Osteocyte (in vitro differentiated cells): ENCODE data around the gene RNPS1. TPM values are rescaled to one million over a fixed set of nuclear protein-coding genes. Genes with fewer than 3 reads are reported as not detected.

Source experiments
- DNase-seq: peaks from one replicate; pipeline ENCODE4 v3.0.0; 2021; ENCODE audit warnings: mixed read lengths; ENCODE audit not compliant: unreplicated experiment; ENCODE audit errors: extremely low spot score
- H3K27ac Mint-ChIP-seq: one replicate; pipeline ENCODE4 v1.8.0; 2021; ENCODE audit warnings: mild to moderate bottlenecking, mixed read lengths; ENCODE audit not compliant: unreplicated experiment
- H3K27me3 Mint-ChIP-seq: one replicate; pipeline ENCODE4 v1.8.0; 2021; ENCODE audit warnings: mixed read lengths; ENCODE audit not compliant: unreplicated experiment
- H3K36me3 Mint-ChIP-seq: one replicate; pipeline ENCODE4 v1.8.0; 2021; ENCODE audit warnings: mixed read lengths; ENCODE audit not compliant: unreplicated experiment
- H3K4me1 Mint-ChIP-seq: one replicate; pipeline ENCODE4 v1.8.0; 2021; ENCODE audit warnings: mixed read lengths; ENCODE audit not compliant: unreplicated experiment
- H3K4me3 Mint-ChIP-seq: one replicate; pipeline ENCODE4 v1.8.0; 2021; ENCODE audit warnings: mild to moderate bottlenecking, moderate library complexity, mixed read lengths; ENCODE audit not compliant: unreplicated experiment
- H3K9me3 Mint-ChIP-seq: one replicate; pipeline ENCODE4 v1.8.0; 2021; ENCODE audit warnings: mixed read lengths; ENCODE audit not compliant: unreplicated experiment
- total RNA-seq: library from RNA; stranded (reverse); gene quantifications from 2 replicates; pipeline ENCODE4 v1.2.1, GENCODE V29; 2021
- TF ChIP-seq, protein P1 (sequence below): fragments of 200-600 bp; sonication (generic); IDR thresholded peaks from 2 replicates; pipeline ENCODE4 v1.5.0; 2021; ENCODE audit warnings: antibody characterized with exemption, mild to moderate bottlenecking, moderate library complexity

The RNPS1 gene
- total RNA-seq, 1 donor from 2014 or later, result 140 TPM

DNA sequence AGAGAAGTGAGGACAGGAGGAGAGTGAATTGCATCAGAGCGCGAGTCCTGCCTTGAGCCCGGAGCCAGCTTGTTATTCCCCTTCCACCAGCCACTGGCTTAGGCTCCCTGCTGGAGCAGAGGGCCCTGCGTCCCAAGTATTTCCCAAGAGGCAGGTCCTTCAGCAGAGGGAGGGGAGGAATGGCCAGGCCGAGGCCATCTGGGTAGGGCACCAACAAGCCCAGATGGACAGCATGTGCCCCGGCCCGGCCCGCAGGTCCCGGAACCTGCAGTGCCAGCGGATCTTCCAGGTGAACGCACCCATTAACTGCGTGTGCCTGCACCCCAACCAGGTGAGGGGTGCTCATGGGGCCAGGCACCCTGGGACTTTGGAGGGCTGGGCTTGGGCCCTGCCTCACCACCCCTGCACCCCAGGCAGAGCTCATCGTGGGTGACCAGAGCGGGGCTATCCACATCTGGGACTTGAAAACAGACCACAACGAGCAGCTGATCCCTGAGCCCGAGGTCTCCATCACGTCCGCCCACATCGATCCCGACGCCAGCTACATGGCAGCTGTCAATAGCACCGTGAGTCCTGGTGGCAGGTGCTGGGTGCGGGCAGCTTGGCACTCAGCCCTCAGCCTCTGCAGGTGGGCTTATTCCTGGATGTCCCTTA lies 61.0 kb downstream of the RNPS1 start:
- Mint-ChIP-seq H3K36me3 (peaks cover 9% of the 10 kb centered on the region), H3K27me3 (no peaks in the 10 kb centered on the region), H3K4me1 (peaks cover 22% of the 10 kb centered on the region), H3K27ac (no peak overlapping the region), H3K4me3 (peak overlapping the region; percentile 79), H3K9me3 (no peaks in the 10 kb centered on the region)
- TF ChIP-seq, protein P1, sequence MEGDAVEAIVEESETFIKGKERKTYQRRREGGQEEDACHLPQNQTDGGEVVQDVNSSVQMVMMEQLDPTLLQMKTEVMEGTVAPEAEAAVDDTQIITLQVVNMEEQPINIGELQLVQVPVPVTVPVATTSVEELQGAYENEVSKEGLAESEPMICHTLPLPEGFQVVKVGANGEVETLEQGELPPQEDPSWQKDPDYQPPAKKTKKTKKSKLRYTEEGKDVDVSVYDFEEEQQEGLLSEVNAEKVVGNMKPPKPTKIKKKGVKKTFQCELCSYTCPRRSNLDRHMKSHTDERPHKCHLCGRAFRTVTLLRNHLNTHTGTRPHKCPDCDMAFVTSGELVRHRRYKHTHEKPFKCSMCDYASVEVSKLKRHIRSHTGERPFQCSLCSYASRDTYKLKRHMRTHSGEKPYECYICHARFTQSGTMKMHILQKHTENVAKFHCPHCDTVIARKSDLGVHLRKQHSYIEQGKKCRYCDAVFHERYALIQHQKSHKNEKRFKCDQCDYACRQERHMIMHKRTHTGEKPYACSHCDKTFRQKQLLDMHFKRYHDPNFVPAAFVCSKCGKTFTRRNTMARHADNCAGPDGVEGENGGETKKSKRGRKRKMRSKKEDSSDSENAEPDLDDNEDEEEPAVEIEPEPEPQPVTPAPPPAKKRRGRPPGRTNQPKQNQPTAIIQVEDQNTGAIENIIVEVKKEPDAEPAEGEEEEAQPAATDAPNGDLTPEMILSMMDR, result no peak
- peak; percentile 78 for DNase-seq

DNA sequence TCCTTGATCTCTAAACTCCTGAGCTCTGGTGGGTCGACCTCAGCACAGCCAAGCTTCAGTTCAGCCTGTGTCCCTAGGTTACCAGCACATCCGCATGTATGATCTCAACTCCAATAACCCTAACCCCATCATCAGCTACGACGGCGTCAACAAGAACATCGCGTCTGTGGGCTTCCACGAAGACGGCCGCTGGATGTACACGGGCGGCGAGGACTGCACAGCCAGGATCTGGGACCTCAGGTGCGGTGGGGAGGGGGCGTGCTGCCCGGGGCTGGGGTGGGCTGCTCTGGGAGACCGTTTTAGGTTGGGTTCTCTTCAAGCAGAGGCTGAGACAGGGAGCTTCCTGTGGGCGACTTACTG lies 61.5 kb downstream of the RNPS1 start:
- H3K27ac Mint-ChIP-seq, result peak overlapping the region; percentile 31
- H3K9me3 Mint-ChIP-seq, result no peaks in the 10 kb centered on the region
- no peaks in the 10 kb centered on the region for H3K27me3 Mint-ChIP-seq
- peak overlapping the region; percentile 79 for H3K4me3 Mint-ChIP-seq
- TF ChIP-seq, protein P1, result no peak
- peaks cover 9% of the 10 kb centered on the region for H3K36me3 Mint-ChIP-seq
- DNase-seq, result no peak
- peaks cover 21% of the 10 kb centered on the region for H3K4me1 Mint-ChIP-seq

DNA sequence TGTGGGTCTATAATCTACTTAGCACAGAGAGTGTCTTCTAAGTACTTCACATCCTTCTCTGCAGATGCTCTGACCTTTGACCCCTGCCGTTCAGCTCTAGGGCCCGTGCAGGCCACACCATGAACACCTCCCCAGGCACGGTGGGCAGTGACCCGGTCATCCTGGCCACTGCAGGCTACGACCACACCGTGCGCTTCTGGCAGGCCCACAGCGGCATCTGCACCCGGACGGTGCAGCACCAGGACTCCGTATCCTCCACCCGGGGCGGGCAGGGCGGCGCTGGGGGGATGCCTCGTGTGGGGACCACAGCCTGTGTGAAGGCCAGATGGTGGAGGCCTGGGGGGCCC lies 62.0 kb downstream of the RNPS1 start:
- DNase-seq, result peak; percentile 85
- peaks cover 21% of the 10 kb centered on the region for H3K4me1 Mint-ChIP-seq
- no peaks in the 10 kb centered on the region for H3K9me3 Mint-ChIP-seq
- TF ChIP-seq, protein P1, result no peak
- H3K36me3 Mint-ChIP-seq, result peaks cover 9% of the 10 kb centered on the region
- peak overlapping the region; percentile 79 for H3K4me3 Mint-ChIP-seq
- peak overlapping the region; percentile 69 for H3K27ac Mint-ChIP-seq
- no peaks in the 10 kb centered on the region for H3K27me3 Mint-ChIP-seq

DNA sequence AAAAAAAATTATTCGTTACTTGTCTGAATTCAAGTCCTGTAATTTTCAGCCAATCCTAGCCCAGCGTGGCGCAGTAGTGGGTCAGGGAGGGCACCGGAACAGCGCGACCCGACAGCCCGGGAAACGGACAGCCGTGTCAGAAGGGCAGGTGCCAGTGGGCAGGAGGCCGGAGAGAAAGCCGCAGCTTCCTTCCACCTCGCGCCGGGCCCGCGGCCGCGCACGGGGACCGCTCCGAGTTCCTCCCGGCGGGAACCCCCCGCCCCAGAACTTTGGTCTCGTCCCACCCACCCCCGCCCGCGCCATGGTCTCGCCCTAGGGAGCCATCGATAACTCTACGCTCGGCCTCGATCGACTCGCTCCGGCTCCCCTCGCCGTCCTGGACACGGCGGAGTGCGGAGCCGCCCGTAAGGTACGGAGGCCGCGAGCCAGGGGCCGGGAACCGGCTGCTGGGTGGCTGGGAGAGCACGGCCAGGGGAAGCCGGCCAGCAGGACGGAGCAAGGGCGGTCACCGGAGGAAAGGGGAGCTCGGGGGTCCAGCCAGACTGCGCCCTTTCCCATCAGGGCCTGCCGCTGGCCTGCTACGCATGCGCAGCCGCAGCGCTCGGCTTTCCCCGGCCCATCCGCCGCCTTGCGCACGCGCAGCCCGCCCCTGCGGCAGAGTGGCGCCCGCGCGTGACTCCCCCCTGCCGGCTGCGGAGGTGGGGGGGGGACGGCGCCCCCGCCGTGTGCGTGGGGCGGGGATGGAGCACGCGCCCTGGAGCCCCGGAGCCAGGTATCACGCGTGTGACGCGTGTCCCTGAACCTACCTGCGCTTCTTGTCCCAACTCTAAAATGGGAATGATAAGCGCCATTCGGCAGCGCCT lies 62.6 kb downstream of the RNPS1 start, which contains the start of gene MLST8:
MLST8 (plus strand) TSS at position 351 of the 863 bp plus-strand sequence. CDS start 632 bp downstream, outside the sequence.
- TF ChIP-seq, protein P1, result peak; percentile 23
- Mint-ChIP-seq H3K27me3 (peaks cover 1% of the 10 kb centered on the region), H3K36me3 (peaks cover 7% of the 10 kb centered on the region), H3K9me3 (no peaks in the 10 kb centered on the region), H3K4me3 (peak within 1 kb of the TSS; percentile 79), H3K4me1 (peaks cover 21% of the 10 kb centered on the region), H3K27ac (peak within 1 kb of the TSS; percentile 83)
- peak; percentile 96 for DNase-seq
